IMR-90 (cell line): ENCODE measurements around the gene ATRN.

ENCODE experiments used
- BHLHE40 ChIP-seq: fragments of 150-350 bp; IDR thresholded peaks from 2 replicates; pipeline ENCODE4 v1.6.1; 2016; ENCODE audit warnings: mild to moderate bottlenecking, low read depth, low read length
- CEBPB ChIP-seq: IDR thresholded peaks from 2 replicates; pipeline ENCODE4 v1.6.1; 2012; ENCODE audit warnings: low read depth, low read length, improper control_type of control experiment
- CTCF ChIP-seq: conservative IDR thresholded peaks from 2 replicates; pipeline ENCODE4 v1.5.1; 2012; ENCODE audit warnings: mild to moderate bottlenecking, low read depth, low read length, improper control_type of control experiment
- MXI1 ChIP-seq: IDR thresholded peaks from 2 replicates; pipeline ENCODE4 v1.6.1; 2012; ENCODE audit warnings: low read depth, mild to moderate bottlenecking, low read length, moderate library complexity, borderline replicate concordance
- POLR2A ChIP-seq: IDR thresholded peaks from 2 replicates; pipeline ENCODE4 v1.6.1; 2012; ENCODE audit warnings: mild to moderate bottlenecking, low read depth, low read length
- RAD21 ChIP-seq: IDR thresholded peaks from 2 replicates; pipeline ENCODE4 v1.6.1; 2012; ENCODE audit warnings: low read length, improper control_type of control experiment
- RCOR1 ChIP-seq: IDR thresholded peaks from 2 replicates; pipeline ENCODE4 v1.6.1; 2012; ENCODE audit warnings: mild to moderate bottlenecking, low read length, improper control_type of control experiment; ENCODE audit not compliant: insufficient replicate concordance
- SMC3 ChIP-seq: fragments of 150-350 bp; IDR thresholded peaks from 2 replicates; pipeline ENCODE4 v1.6.1; 2016; ENCODE audit warnings: low read depth, mild to moderate bottlenecking, antibody characterized with exemption, low read length, moderate library complexity
- TF ChIP-seq, protein P1 (sequence below): fragments of 150-350 bp; IDR thresholded peaks from 2 replicates; pipeline ENCODE4 v1.6.1; 2017; ENCODE audit warnings: mild to moderate bottlenecking, antibody characterized with exemption, low read length, low read depth

GRCh38 chr20:3479759-3480615 lies 9.2 kb downstream of the ATRN start:
- TF ChIP-seq CTCF (no peak), SMC3 (no peak), POLR2A (no peak), RCOR1 (no peak), RAD21 (no peak), BHLHE40 (no peak), MXI1 (no peak), CEBPB (no peak)
- TF ChIP-seq, protein P1, sequence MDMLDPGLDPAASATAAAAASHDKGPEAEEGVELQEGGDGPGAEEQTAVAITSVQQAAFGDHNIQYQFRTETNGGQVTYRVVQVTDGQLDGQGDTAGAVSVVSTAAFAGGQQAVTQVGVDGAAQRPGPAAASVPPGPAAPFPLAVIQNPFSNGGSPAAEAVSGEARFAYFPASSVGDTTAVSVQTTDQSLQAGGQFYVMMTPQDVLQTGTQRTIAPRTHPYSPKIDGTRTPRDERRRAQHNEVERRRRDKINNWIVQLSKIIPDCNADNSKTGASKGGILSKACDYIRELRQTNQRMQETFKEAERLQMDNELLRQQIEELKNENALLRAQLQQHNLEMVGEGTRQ, result no peak
